HG02798 (cell line): ENCODE results near the gene JMJD8.
A peak's percentile ranks its signal among the peaks of the same experiment; 100 is the strongest.

Experiments
- ATAC-seq: cut with Tn5 transposase; IDR thresholded peaks from one replicate; pipeline ENCODE4 v1.9.1; 2021; ENCODE audit warnings: mild to moderate bottlenecking; ENCODE audit not compliant: unreplicated experiment, poor library complexity

Gene JMJD8

DNA sequence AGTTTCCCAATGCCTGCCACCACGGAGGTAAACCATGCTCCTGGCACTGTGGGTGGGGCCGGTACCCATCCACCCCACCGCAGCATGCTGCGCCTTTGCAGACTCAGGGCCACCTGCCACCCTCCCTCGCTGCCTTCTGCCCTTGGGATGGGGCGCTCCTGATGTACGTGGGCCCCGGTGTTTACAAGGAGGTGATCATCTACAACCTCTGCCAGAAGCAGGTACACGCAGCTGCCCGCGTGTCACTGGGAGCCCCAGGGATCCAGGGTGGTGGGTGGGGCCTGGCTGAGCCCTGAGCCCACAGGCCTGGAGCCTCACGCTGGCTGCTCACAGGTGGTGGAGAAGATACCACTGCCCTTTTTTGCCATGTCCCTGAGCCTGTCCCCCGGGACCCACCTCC lies 17.6 kb downstream of the JMJD8 start:
- no peak for ATAC-seq

DNA sequence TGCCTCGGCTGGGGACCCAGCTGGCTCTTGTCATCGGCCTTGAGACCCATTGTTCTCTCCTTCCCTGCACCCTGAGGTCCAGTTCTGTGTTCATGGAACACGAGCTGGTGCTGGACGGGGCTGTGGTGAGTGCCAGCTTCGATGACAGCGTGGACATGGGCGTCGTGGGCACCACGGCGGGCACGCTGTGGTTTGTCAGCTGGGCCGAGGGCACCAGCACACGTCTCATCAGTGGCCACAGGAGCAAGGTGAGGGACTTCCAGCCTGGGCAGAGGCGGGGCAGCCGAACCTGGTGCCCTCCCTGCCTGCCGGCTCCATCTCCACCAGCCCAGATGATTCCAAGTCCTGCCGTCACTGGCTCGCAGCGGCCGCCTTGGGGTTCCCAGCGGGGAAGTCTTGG lies 21.5 kb downstream of the JMJD8 start:
- ATAC-seq, result no peak

DNA sequence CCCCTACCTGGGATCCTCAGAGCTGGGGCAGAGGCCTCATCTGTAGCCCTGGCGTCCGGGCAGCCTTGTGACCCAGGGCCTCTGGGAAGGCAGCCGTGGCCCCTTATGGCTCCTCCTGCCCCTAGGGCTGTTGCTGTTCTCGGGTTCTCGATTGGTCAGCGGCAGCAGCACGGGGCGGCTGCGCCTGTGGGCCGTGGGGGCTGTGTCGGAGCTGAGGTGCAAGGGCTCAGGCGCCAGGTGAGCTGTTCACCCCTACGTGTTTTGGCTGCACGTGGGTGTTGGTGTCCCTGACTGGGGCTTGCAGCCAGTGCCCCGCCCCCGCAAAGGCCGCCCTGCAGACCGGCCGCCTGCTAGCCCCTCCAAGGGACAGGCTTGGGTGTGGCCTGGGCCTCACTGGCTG lies 22.0 kb downstream of the JMJD8 start:
- ATAC-seq, result no peak

DNA sequence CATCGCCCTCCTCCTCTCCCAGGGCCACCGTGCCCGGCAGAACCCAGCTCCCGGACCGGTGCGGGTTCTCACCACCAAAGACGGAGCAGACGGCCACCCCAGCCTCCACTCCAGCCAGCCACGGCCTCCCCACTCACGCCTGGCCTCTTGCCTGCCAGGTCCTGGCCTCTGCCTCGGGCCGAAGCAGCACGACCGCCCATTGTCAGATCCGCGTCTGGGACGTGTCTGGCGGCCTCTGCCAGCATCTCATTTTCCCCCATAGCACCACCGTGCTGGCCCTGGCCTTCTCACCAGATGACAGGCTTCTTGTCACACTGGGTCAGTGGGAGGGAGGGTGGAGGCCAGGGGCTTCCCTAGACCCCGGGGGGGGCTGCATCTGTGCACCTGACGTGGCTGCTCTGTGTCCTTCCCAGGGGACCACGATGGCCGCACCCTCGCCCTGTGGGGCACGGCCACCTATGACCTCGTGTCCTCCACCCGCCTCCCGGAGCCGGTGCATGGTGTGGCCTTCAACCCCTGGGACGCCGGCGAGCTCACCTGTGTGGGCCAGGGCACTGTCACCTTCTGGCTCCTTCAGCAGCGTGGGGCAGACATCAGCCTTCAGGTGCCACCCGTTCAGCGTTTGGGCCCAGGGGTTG lies 22.8 kb downstream of the JMJD8 start:
- ATAC-seq, result no peak

DNA sequence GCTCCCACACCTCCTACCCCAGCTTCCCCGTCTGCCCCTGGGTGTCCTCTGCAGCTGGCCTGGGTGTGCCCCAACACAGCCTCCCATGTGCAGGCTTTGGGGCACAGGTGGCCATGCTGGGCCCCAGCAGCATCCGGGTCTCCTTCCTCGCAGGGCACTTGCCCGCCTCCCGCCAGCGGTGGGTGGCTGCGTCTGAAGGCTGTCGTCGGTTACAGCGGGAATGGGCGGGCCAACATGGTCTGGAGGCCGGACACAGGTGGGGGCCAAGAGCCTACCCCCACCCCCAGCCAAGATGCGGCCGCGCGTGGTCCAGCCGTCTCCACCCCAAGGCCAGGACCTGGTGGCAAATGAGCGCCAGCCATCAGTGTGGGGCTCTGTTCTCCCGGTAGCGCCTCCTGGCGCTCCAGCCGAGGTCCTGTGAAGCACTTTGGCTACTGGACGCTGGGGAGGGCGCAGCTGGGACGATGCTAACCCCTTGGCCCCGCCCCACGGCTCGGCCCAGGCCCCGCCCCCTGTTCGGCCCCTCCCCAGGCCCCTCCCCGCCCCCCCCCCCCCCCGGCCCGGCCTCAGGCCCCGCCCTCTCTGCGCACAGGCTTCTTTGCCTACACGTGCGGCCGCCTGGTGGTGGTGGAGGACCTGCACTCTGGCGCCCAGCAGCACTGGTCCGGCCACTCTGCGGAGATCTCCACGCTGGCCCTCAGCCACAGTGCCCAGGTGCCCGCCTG lies 23.5 kb downstream of the JMJD8 start:
- ATAC-seq, result peak; percentile 63

DNA sequence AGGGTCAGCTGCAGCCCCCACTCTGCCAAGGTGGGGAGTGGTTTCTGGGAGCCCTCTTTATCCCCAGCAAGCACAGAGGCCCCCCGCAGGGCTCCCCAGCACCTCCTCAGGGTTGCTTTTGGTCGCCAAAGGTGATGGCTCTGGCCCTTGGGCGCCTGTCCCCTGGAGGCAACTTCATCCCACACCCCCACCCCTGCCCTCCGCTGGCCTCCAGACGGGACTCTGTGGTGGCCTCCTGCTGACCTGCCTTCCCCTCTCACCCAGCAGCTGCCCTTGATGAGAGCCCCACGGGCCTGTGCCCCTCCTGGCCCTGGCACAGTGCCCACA lies 24.0 kb downstream of the JMJD8 start:
- ATAC-seq, result no peak

DNA sequence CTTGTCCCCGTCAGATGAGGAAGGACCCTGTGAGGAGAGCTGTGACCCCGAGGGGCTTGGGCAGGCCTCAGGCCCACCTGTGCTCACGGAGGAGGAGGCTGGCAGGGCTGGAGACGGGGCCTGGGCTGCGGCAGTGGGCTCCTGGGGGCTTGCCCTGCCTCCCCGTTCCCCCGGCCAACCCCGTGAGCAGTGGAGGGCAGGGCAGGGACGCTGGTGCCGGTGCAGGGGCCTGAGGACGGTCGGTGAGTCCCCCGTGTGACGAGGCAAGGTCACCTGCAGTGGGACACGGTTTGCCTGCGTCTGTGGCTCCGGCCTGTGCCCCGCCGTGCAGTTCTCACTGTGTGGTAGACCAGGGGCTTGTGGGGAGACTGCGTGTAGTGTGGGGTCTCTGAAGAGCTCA lies 24.5 kb downstream of the JMJD8 start:
- no peak for ATAC-seq

DNA sequence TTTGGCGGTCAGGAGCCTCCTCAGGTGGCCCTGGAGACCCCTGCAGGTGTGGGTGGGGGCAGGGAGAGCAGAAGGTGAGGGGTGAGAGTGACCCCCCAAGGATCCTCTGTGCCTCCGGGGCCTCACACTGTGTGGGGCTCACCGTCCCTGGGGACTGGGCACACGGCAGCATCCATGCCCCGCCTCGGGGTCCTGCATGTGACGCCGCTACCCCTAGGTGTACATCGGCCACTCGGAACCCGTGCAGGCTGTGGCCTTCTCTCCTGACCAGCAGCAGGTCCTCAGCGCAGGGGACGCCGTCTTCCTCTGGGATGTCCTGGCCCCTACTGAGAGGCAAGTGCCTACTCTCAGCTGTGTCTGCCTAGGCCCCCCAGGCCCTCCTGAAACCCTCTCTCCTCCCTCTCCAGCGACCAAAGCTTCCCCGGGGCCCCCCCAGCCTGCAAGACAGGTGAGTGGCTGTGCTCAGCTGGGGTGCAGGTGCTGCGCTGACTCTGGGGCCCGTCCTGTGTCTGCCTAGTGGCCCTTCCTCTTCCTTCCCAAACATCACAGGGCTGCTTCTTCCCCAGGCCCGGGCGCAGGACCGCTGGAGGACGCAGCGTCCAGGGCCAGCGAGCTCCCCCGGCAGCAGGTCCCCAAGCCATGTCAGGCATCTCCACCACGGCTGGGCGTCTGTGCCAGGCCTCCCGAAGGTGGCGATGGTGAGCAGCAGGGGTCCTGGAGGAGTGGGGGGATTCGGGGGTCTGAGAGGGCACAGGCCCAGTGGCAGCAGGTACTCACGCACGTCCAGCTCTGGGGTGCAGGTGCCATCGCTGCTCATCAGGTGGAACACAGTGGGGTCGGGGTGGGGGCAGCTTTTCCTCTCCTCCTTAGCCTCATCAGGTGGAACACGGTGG lies 25.2 kb downstream of the JMJD8 start:
- ATAC-seq, result no peak

DNA sequence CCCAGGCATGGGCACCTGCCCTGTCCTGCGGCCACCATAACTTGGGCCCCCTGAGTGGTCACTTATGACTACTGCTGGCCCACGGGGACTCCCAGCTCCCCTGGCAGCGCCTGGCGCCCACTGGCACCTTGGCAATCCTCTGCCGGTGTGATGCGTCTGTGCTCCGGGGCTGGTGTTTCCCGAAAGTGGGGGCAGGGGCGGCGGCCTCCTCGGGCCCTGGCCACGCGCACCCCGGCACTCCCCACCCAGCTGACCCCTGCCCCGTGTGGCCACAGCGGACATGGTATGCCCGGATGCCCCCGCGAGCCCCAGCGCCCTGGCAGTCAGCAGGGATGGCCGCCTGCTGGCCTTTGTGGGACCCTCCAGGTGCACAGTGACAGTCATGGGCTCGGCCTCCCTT lies 26.6 kb downstream of the JMJD8 start:
- no peak for ATAC-seq

DNA sequence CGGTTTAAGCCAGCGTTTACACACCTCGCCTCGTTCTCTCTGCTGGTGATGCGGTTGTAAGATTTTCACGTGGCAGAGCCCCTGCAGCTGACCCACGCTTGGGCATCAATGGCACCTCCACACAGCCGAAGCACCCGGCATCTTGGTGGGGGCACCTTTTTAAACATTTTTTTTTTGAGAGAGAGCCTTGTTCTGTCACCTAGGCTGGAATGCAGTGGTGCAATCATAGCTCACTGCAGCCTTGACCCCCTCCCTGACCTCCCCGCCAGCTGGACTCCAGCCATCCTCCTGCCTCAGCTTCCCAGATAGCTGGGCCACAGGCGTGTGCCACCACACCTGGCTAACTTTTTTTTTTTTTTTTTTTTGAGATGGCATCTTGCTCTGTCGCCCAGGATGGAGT lies 30.1 kb downstream of the JMJD8 start:
- no peak for ATAC-seq

DNA sequence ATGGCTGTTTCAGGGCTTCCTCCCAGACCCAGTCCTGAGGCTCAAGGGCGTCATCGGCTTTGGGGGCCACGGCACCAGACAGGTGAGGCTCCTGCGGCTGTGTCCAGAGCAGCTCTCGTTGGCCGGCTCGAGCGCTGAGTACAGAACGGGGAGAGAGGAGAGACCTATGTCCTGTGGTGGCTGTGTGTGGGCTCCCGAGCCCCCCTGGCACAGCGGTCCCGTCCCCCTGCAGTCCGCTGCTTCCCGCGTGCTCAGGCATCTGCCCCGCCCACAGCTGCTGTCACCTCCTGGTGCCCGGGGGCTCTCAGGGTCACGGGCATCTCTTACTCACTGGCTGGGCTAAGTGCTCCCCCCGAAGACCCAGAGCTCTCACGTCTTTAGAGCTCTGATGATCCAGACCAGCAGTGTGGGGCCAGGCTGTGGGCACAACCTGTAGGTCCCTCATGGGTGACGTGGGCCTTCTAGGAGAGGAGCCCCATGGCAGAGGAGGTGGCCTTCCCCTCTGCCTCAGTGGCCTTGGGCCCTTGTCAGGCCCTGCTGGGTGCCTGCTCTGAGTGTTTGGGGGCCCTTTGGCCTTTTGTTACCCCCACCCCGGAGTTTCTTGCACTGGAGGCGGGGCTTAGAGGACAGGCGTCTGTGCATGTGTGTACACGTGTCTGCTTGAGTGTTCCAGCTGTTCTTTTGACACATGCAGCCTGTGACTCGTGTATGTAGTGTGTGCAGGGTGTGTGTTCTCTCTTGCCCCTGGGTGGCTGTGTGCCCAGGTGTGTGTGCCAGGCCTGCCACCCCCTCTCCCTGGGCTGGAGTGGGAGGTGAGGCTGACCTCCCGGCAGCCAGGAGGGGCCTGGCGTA lies 31.5 kb downstream of the JMJD8 start:
- no peak for ATAC-seq

DNA sequence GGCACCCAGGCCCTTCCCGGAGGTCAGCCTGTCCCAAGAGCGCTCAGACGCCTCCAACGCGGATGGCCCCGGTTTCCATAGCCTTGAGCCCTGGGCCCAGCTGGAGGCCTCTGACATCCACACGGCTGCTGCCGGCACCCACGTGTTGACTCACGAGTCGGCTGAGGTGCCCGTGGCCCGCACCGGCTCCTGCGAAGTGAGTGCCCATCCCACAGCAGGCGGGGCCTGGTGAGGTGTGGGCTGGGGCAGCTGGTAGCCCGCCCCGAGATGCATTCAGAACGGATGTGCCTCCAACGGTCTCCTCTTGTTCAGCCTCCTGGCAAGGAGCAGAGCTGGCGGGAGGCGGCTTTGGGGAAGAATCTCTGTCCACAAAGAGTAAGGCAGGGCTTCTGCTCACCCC lies 32.3 kb downstream of the JMJD8 start:
- ATAC-seq, result no peak

DNA sequence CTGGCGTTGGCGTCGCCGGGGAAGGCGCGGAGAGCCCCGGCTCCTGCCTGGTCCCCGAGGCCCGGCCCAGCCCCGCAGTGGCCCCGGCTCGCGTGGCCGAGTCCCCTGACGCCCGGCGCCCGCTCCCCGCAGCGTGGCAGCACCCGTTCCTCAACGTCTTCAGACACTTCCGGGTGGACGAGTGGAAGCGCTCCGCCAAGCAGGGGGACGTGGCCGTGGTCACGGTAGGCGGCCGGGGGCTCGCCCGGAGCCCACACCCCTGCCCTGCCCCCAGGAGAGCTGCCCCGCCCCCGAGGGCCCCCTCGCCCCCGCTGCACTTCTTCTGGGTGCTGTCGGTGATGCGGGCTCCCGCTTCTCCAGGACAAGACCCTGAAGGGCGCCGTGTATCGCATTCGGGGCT lies 34.5 kb downstream of the JMJD8 start:
- peak; percentile 12 for ATAC-seq

DNA sequence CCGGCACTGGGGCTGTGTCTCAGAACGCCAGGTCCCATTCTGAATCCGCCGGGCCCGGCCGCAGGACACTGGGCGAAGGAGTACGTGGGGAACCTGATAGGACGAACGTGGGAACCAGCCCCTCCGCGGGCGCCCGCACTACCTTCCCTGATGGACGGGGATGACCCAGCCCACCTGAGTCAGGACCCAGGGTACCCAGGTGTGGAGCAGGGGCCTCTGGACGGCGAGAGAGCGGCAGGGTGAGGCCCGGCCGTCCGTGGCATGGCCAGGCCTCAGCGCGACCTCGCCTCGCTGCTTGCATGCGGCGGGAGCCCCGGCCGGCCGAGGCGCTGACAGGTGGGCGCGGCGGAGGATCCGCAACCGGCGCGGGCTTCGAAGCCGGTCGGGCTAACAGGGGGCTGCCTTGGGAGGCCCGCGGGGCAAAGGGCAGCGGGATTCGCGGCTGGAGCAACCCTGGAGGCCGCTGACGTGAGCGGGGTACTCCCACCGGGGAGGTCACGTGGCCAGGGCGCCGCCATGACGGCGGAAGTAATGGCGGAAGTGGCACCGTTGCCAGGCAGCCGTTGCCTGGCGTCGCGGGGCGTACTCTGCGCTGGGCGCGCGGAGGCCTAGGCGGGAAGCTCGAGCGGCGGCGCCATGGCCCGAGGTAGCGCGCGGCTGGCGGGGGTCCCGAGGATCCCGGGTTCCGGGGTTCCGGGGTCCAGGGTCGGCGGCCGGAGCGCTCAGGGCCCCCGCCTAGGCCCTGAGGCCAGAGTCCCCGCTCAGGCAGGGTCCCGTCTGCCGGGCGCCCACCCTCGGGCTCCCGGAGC lies 35.1 kb downstream of the JMJD8 start, which contains the start of gene WDR90:
WDR90 (plus strand) TSS at position 585 of the 809 bp plus-strand sequence; CDS start at position 637, 52 bp downstream.
- peak; percentile 87 for ATAC-seq

DNA sequence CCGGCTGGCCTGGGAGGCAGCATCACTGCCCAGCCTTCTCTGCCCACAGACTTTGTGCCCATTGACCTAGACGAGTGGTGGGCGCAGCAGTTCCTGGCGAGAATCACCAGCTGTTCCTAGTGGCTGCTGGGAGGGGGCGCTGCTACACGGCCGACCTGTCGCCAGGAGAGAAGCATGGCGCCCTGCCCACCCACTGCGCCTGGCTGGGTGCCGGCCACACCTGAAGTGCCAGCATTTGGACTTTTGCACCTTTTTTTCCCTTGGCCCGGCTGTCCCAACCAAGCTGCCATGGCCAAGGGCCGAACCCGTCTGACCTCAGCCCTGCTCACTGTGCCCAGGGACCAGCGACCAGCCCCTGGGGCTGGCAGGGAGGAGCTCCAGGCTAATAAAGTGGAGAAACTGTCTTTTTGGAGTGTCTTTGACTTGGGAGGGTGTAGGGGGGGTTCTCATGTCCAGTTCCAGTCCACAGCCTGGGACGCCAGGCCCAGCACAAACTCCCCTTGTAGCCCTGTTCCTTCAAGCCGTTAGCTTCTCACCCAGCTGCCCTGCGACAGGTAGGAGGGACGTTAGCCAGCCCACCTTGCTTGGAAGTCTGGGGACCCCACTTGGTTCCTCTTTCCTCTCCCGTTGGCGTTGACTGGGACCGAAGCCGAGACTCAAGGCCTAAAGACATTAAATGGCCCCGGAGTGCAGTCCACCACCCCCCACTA lies 35.9 kb downstream of the JMJD8 start:
- no peak for ATAC-seq

DNA sequence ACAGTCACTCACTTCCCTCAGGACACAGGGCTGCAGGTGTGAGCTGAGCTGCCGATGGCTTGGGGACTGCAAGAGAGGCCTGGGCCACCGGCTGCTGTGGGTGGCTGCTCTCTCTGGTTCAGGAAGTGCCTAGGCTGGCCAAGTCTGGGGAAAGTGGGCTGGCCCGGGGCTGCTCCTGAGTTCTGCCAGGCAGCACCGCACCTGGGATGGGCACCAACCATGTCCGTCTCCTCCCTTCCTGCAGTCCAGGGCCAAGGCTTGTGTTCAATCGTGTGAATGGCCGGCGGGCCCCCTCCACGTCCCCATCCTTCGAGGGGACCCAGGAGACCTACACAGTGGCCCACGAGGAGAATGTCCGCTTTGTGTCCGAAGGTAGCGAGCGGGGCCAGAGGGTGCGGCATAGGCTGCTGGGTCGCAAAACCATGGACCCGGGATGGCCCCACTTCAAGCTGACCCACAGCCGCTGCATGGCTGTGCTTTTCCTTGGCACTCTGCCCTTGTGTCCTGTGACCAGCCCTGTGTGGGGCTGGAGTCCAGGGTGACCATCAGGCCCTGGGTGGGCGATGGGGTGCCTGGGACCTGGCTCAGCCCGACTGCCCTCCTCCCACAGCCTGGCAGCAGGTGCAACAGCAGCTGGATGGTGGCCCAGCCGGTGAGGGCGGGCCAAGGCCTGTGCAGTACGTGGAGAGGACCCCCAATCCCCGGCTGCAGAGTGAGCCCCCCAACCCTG lies 36.8 kb downstream of the JMJD8 start:
- ATAC-seq, result no peak

DNA sequence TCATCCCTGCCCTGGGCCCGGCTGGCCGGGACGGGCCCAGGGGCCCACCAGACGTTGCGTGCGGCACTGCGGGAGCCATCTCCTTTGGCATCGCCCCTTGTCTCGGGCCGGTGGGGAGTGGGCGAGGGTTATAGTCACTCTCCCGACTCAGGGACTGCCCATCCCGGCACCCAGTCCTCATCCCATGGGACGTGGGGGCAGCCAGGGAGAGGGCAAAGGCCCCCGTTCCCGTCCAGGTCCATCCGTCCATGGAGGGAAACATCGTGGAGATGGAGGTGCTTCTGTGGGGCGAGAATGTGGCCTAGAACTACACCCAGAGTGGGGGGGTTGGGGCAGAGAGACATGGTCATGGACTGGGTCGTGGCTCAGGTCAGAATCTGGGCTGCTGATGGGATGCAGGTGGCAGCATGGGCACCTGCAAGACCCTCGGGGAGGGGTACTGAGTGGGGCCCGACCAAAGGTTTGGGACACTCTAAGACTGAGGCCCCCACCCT lies 37.4 kb downstream of the JMJD8 start:
- no peak for ATAC-seq
